Heart left ventricle (tissue), 16 donors: ENCODE data around the gene CDC42EP3. TPM values are rescaled to one million over a fixed set of nuclear protein-coding genes. Genes with fewer than 3 reads are reported as not detected.
A peak's percentile ranks its signal among the peaks of the same experiment; 100 is the strongest.

ENCODE experiments used
- ATAC-seq, 4 donors: fragments of 200-7000 bp; cut with Tn5 transposase; one replicate each; pipeline ENCODE4 v1.9.1; 2020 to 2022; ENCODE audit warnings: moderate library complexity in 4 of 4, mild to moderate bottlenecking in 3 of 4, moderate number of reproducible peaks in 1 of 4
- DNase-seq, 5 donors: peaks; one replicate each; pipeline ENCODE4 v3.0.0-alpha.2; 2020
- H3K27ac ChIP-seq, 12 donors: fragments of 200-600 bp; sonication (generic) in 4 of 12; one replicate each; pipeline versions ENCODE4 v1.5.0 to v1.8.0; 2016 to 2022; ENCODE audit warnings: mild to moderate bottlenecking in 2 of 12
- H3K27me3 ChIP-seq, 9 donors: fragments of 200-600 bp; sonication (generic) in 2 of 9; one replicate each; pipeline versions ENCODE4 v1.5.1 to v1.8.0; 2016 to 2022; ENCODE audit warnings: mild to moderate bottlenecking in 3 of 9
- H3K36me3 ChIP-seq, 9 donors: fragments of 200-600 bp; sonication (generic) in 2 of 9; one replicate each; pipeline versions ENCODE4 v1.5.0 to v1.8.0; 2018 to 2022; ENCODE audit warnings: mild to moderate bottlenecking in 2 of 9
- H3K4me1 ChIP-seq, 12 donors: fragments of 200-600 bp; sonication (generic) in 4 of 12; one replicate each; pipeline versions ENCODE4 v1.5.0 to v1.8.0; 2016 to 2022; ENCODE audit warnings: mild to moderate bottlenecking in 3 of 12
- H3K4me3 ChIP-seq, 12 donors: fragments of 200-600 bp; sonication (generic) in 4 of 12; one replicate each; pipeline versions ENCODE4 v1.5.0 to v1.8.0; 2017 to 2022; ENCODE audit warnings: mild to moderate bottlenecking in 9 of 12, moderate library complexity in 4 of 12
- H3K9me3 ChIP-seq, 12 donors: fragments of 200-600 bp; sonication (generic) in 4 of 12; one replicate each; pipeline versions ENCODE4 v1.5.0 to v1.8.0; 2016 to 2022; ENCODE audit warnings: mild to moderate bottlenecking in 1 of 12
- CTCF ChIP-seq, 12 donors: fragments of 200-600 bp; sonication (generic) in 4 of 12; IDR thresholded peaks; one replicate each; pipeline versions ENCODE4 v1.5.0 to v1.8.0; 2018 to 2022; ENCODE audit warnings: antibody characterized with exemption in 12 of 12, mild to moderate bottlenecking in 5 of 12
- POLR2A ChIP-seq, 2 donors: fragments of 450-650 bp; IDR thresholded peaks; one replicate each; pipeline ENCODE4 v1.6.1; 2017; ENCODE audit warnings: antibody characterized with exemption in 2 of 2, mild to moderate bottlenecking in 2 of 2, moderate library complexity in 2 of 2
- WGBS, 4 donors: extraction: QIAGEN DNeasy Blood & Tissue Kit in 2 of 4; methylation state at CpG; one replicate each; pipeline versions ENCODE4 v1.1.5 to v1.1.7; 2013 to 2018; 5-methylcytosine and 5-hydroxymethylcytosine counted together
- intact Hi-C, 10 donors: fragments of 100-400 bp; cut with DNase I; formaldehyde crosslinking; loops; one replicate each; pipeline versions ENCODE4 v1.11.1 to v1.14.2; 2022
- polyA plus RNA-seq, 2 donors: library from polyadenylated mRNA; stranded (reverse); fragments of 200-250 nt; gene quantifications; one replicate each; pipeline ENCODE4 v1.2.3, GENCODE V29; 2013
- total RNA-seq, 9 donors: library from RNA; depleted of rRNA in 2 of 9; stranded (reverse); fragments of >200 nt in 2 of 9; fragmentation: NEBNext Ultra II Directional in 3 of 9; extraction: Animal tissue kit (Norgen Biotek cat#: 25700) in 3 of 9; gene quantifications; one replicate each; pipeline versions ENCODE4 v1.1.0 to v1.2.4, GENCODE V29; 2016 to 2023
- donor health status: ischemic (EF 13 %, LVEDD 7.1; RV severe dilation, severe dysfunction).
- donor health status: healthy with polysubstance abuse.
- donor health status: DM: no; HTN: yes; CAD: no.
- donor health status: DM: no; HTN: no; CAD: no.
- donor health status: ischemic (EF 25% LVEDD 6.9; RV normal size, moderate dysfunction).
- donor health status: ischemic (EF 25% LVEDD 5.7; RV mildly dilated, moderate dysfunction).
- donor health status: healthy.
- donor health status: DM: yes; HTN: yes; CAD: no.
- donor health status: ischemic (EF 35%, LVEDD 5.7; RV mildly dilated, moderate dysfunction).
- donor health status: nonischemic (EF 11% LVEDD 7.7; RV severe dilation, severe dysfunction).
- donor health status: DM: yes; HTN: yes; CAD: no.
- donor health status: PGD.
- donor health status: ischemic (EF 29% LVEDD 5.4; RV normal size, mild dysfunction).
- donor health status: nonischemic (EF 23%, LVEDD 6.1; RV moderate dilation, normal function).

CDC42EP3 gene
- total and polyA plus RNA-seq, 11 donors = 32.5 to 189 (median 111) TPM

- 49 to 68% (median 62%) methylated on average over 2 of the region's 2 CpGs for WGBS, 4 donors
- Histone ChIP-seq H3K27me3 (no peaks in the 10 kb centered on the region), H3K4me1 (peaks cover 0 to 18% (median 5%) of the 10 kb centered on the region in 12 donors), H3K36me3 (no peaks in the 10 kb centered on the region), H3K4me3 (no peak overlapping the region), H3K27ac (peak overlapping the region in 9 of 12 donors; percentile 33 to 66 (median 53)), H3K9me3 (no peaks in the 10 kb centered on the region)
- intact Hi-C loops = no loop called here
- TF ChIP-seq POLR2A (IDR thresholded peaks at IDR 0.05) = no peak
- no peak for TF ChIP-seq CTCF (IDR thresholded peaks at IDR 0.05)
- peak in 3 of 5 donors; percentile 42 to 59 (median 48) for DNase-seq
- peak; percentile 37 to 85 (median 76) for ATAC-seq
Measured at GRCh38 chr2:37689751-37690150, 18.3 kb upstream of the CDC42EP3 start.

GRCh38 chr2:37688771-37689468 is 17.5 kb upstream of the CDC42EP3 start:
- ATAC-seq (peak; percentile 64 to 84 (median 81)), DNase-seq (peak in 1 of 5 donors; percentile 30)
- peak overlapping the region in 9 of 12 donors; percentile 33 to 66 (median 53) for H3K27ac ChIP-seq
- no peaks in the 10 kb centered on the region for H3K9me3 ChIP-seq
- intact Hi-C loops = no loop called here
- H3K4me1 ChIP-seq = peaks cover 0 to 18% (median 7%) of the 10 kb centered on the region in 12 donors
- H3K27me3 ChIP-seq = no peaks in the 10 kb centered on the region
- TF ChIP-seq CTCF (IDR thresholded peaks at IDR 0.05) (no peak), POLR2A (IDR thresholded peaks at IDR 0.05) (no peak)
- WGBS, 4 donors = 33 to 51% (median 44%) methylated on average over 10 of the region's 10 CpGs
- H3K36me3 ChIP-seq = no peaks in the 10 kb centered on the region
- no peak overlapping the region for H3K4me3 ChIP-seq

GRCh38 chr2:37686792-37687526 is 15.5 kb upstream of the CDC42EP3 start:
- Histone ChIP-seq H3K27me3 (no peaks in the 10 kb centered on the region), H3K9me3 (no peaks in the 10 kb centered on the region), H3K36me3 (no peaks in the 10 kb centered on the region), H3K4me3 (no peak overlapping the region), H3K4me1 (peaks cover 0 to 19% (median 7%) of the 10 kb centered on the region in 12 donors), H3K27ac (no peak overlapping the region)
- 80 to 100% (median 93%) methylated on average over 1 of the region's 1 CpG for WGBS, 4 donors
- TF ChIP-seq POLR2A (IDR thresholded peaks at IDR 0.05) (no peak), CTCF (IDR thresholded peaks at IDR 0.05) (no peak)
- ATAC-seq = no peak
- DNase-seq = no peak
- intact Hi-C loops = no loop called here

- H3K9me3 ChIP-seq = no peaks in the 10 kb centered on the region
- WGBS, 4 donors = 85 to 92% (median 90%) methylated on average over 4 of the region's 4 CpGs
- intact Hi-C loops = no loop called here
- H3K27ac ChIP-seq = no peak overlapping the region
- no peak for ATAC-seq
- no peak for TF ChIP-seq POLR2A (IDR thresholded peaks at IDR 0.05)
- no peak for TF ChIP-seq CTCF (IDR thresholded peaks at IDR 0.05)
- no peaks in the 10 kb centered on the region for H3K36me3 ChIP-seq
- DNase-seq = no peak
- H3K27me3 ChIP-seq = no peaks in the 10 kb centered on the region
- no peak overlapping the region for H3K4me3 ChIP-seq
- H3K4me1 ChIP-seq = peaks cover 0 to 19% (median 6%) of the 10 kb centered on the region in 12 donors
Measured at GRCh38 chr2:37684809-37685208, 13.4 kb upstream of the CDC42EP3 start.
